ENCODE data around the gene ABHD12B.

- TF ChIP-seq CTCF (conservative IDR thresholded peaks at IDR 0.05) (no peak), EZH2 (IDR thresholded peaks at IDR 0.05; ENCODE audit: low read depth) (no peak)
Measured at GRCh38 chr14:50864946-50865345, 6.9 kb upstream of the ABHD12B start.

Measured in PC-9 (cell line).